ENCODE results near the gene NCAM1.

The NCAM1 gene

GRCh38 chr11:113274713-113275582, 313.7 kb downstream of the NCAM1 start:
- in situ Hi-C loops (cut with HindIII; ENCODE audit: low pct_ligation_motif_present, low pct_unique_long_range_greater_than_20kb, low sequenced_read_pairs) = no loop called here
- DNase-seq = no peak

GRCh38 chr11:113275602-113276001, 314.4 kb downstream of the NCAM1 start:
- no peak for DNase-seq
- in situ Hi-C loops (cut with HindIII; ENCODE audit: low pct_ligation_motif_present, low pct_unique_long_range_greater_than_20kb, low sequenced_read_pairs) = no loop called here

- DNase-seq = no peak
Measured at GRCh38 chr11:113276466-113276865, 315.2 kb downstream of the NCAM1 start.

GRCh38 chr11:113277907-113278306, 316.7 kb downstream of the NCAM1 start:
- no peak for DNase-seq
- in situ Hi-C loops (cut with HindIII; ENCODE audit: low pct_ligation_motif_present, low pct_unique_long_range_greater_than_20kb, low sequenced_read_pairs) = no loop called here

More at GRCh38 chr11:113276466-113276865, 315.2 kb downstream of the NCAM1 start:
- in situ Hi-C loops (cut with HindIII; ENCODE audit: low pct_ligation_motif_present, low pct_unique_long_range_greater_than_20kb, low sequenced_read_pairs) = no loop called here

- no peak for DNase-seq
- in situ Hi-C loops (cut with HindIII; ENCODE audit: low pct_ligation_motif_present, low pct_unique_long_range_greater_than_20kb, low sequenced_read_pairs) = no loop called here
Measured at GRCh38 chr11:113278481-113278880, 317.3 kb downstream of the NCAM1 start.

GRCh38 chr11:113278925-113279324, 317.7 kb downstream of the NCAM1 start:
- no peak for DNase-seq
- in situ Hi-C loops (cut with HindIII; ENCODE audit: low pct_ligation_motif_present, low pct_unique_long_range_greater_than_20kb, low sequenced_read_pairs) = no loop called here

GRCh38 chr11:113279591-113279990, 318.4 kb downstream of the NCAM1 start:
- no peak for DNase-seq
- in situ Hi-C loops (cut with HindIII; ENCODE audit: low pct_ligation_motif_present, low pct_unique_long_range_greater_than_20kb, low sequenced_read_pairs) = no loop called here

- in situ Hi-C loops (cut with HindIII; ENCODE audit: low pct_ligation_motif_present, low pct_unique_long_range_greater_than_20kb, low sequenced_read_pairs) = no loop called here
- DNase-seq = no peak
Measured at GRCh38 chr11:113281052-113281725, 320.0 kb downstream of the NCAM1 start.

GRCh38 chr11:113282898-113283437, 321.7 kb downstream of the NCAM1 start:
- in situ Hi-C loops (cut with HindIII; ENCODE audit: low pct_ligation_motif_present, low pct_unique_long_range_greater_than_20kb, low sequenced_read_pairs) = no loop called here
- no peak for DNase-seq

- no peak for DNase-seq
- in situ Hi-C loops (cut with HindIII; ENCODE audit: low pct_ligation_motif_present, low pct_unique_long_range_greater_than_20kb, low sequenced_read_pairs) = no loop called here
Measured at GRCh38 chr11:113283881-113284280, 322.7 kb downstream of the NCAM1 start.

- in situ Hi-C loops (cut with HindIII; ENCODE audit: low pct_ligation_motif_present, low pct_unique_long_range_greater_than_20kb, low sequenced_read_pairs) = no loop called here
- no peak for DNase-seq
Measured at GRCh38 chr11:113286009-113286408, 324.8 kb downstream of the NCAM1 start.

- in situ Hi-C loops (cut with HindIII; ENCODE audit: low pct_ligation_motif_present, low pct_unique_long_range_greater_than_20kb, low sequenced_read_pairs) = no loop called here
- DNase-seq = no peak
Measured at GRCh38 chr11:113286509-113287497, 325.6 kb downstream of the NCAM1 start.

- in situ Hi-C loops (cut with HindIII; ENCODE audit: low pct_ligation_motif_present, low pct_unique_long_range_greater_than_20kb, low sequenced_read_pairs) = no loop called here
- no peak for DNase-seq
Measured at GRCh38 chr11:113287801-113288200, 326.6 kb downstream of the NCAM1 start.

GRCh38 chr11:113288286-113288863, 327.2 kb downstream of the NCAM1 start:
- in situ Hi-C loops (cut with HindIII; ENCODE audit: low pct_ligation_motif_present, low pct_unique_long_range_greater_than_20kb, low sequenced_read_pairs) = no loop called here
- no peak for DNase-seq

- DNase-seq = peak; percentile 49
- in situ Hi-C loops (cut with HindIII; ENCODE audit: low pct_ligation_motif_present, low pct_unique_long_range_greater_than_20kb, low sequenced_read_pairs) = no loop called here
Measured at GRCh38 chr11:113289431-113290187, 328.4 kb downstream of the NCAM1 start.

- DNase-seq = no peak
- in situ Hi-C loops (cut with HindIII; ENCODE audit: low pct_ligation_motif_present, low pct_unique_long_range_greater_than_20kb, low sequenced_read_pairs) = no loop called here
Measured at GRCh38 chr11:113293936-113294335, 332.7 kb downstream of the NCAM1 start.

GRCh38 chr11:113295993-113296392, 334.8 kb downstream of the NCAM1 start:
- in situ Hi-C loops (cut with HindIII; ENCODE audit: low pct_ligation_motif_present, low pct_unique_long_range_greater_than_20kb, low sequenced_read_pairs) = no loop called here
- DNase-seq = no peak
